UCSD-AML1 (cell line): ENCODE measurements around the gene LETM1.

Experiments used
- DNase-seq: peaks from one replicate; lab custom pipeline; 2025; ENCODE audit not compliant: unreplicated experiment; lab: John Stamatoyannopoulos, UW

Gene LETM1

DNA sequence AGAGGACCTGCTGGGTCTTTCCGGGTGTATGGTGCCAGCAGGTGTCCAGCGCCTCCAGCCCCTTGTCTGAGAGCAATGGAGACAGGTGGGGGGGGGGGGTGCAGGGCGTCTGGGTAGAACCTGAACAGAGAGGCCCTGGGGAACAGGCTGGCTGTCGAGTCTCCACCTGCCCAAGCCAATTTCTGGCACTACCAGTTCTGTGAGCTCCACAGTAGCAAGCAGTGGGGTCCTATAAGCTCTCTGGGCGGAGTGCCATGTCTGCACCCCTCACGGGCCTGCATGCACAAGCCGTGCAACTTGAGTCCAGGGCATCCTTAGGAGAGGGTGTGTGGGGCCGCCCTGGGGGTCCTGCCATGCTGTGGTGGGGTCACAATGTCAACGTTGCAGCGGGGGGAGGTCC, 72.9 kb downstream of the LETM1 start:
- no peak for DNase-seq

DNA sequence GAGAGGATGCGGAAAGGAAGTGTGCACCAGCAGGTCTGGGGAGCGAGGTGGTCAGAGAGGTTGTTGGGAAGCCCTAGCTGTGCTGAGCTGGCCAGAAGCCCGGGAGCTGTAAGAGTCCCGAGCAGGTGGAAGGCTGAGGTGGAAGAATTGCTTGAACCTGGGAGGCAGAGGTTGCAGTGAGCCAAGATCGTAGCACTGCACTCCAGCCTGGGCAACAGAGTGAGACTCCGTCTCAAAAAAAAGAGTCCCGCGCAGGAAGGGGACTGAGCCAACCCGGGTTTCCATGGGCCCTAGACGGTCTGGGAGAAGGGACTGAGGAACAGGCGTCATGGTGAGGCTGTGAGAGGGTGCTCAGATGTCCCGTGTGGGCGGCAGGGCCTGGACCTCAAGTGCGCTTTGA, 75.5 kb downstream of the LETM1 start:
- DNase-seq = no peak

DNA sequence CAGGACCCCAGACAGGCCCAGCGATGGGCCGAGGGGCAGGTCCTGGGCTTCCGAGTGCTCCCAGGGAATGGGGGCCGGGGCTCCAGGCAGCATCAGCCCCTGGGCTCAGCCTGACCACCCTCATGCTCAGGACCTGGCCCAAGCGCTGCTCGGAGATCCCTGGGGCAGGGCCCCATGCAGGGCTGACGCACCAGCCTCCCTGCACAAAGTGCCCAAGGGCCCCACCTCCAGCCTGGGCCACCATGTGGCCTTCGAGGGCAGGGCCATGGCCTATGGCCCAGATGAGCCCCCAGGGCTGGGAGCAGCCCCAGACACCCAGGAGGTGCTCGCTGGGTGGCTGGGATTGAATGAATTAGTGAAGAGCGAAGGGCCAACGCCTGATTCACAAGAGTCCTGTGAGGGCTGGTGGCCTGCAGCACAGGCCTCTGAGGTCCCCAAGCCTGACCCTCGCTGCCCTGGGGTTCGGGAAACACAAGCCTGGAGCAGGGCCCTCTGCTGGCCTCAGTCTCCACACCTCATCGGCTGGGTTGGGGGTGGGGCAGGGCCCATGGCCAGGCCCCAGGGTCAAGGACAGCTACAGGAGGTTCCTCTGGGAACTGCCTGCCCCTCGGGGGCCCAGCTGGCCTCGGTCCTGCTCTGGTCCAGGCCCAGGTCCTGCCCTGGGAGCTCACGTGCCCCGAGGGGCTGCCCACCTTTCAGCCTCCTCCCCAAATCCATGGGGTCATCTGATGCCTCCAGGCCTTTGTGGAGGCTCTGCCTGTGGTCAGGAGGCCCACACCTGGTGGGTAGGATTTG, 76.2 kb downstream of the LETM1 start:
- DNase-seq = no peak

DNA sequence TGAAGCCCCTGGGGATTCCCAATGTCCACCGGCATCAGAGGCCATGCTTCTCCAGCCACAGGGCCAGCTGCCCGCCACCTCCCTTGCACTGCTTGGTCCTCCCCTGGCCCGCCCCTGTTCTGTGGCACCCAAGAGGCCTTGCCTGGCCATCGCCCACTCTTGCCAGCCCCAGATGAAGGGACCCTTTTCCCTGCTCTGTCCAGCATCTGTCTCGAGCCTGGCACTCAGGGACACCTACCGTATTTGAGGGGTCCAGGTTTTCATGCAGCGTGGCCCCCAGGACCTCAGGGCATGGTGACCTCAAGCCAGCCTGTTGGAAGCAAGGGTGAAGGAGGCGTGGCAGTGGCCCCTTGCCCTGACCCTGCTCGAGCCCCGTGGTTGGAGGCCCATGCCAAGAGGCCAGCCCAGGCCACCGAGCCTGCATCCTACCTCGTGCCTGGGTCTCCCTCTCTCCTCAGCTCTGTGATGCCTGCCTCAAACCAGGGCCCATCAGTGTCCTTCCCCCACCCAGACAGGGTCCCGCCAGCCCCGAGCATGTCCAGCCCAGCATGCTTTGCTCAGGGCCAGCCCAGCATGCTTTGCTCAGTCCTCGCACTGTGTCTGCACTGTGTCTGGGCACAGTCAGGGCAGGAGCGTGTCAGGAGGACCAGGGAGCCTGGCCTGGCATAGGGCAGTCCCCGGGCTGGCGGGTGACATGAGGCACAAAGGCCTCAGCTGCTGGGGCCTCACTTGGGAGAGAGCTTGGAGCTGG, 77.1 kb downstream of the LETM1 start:
- no peak for DNase-seq

DNA sequence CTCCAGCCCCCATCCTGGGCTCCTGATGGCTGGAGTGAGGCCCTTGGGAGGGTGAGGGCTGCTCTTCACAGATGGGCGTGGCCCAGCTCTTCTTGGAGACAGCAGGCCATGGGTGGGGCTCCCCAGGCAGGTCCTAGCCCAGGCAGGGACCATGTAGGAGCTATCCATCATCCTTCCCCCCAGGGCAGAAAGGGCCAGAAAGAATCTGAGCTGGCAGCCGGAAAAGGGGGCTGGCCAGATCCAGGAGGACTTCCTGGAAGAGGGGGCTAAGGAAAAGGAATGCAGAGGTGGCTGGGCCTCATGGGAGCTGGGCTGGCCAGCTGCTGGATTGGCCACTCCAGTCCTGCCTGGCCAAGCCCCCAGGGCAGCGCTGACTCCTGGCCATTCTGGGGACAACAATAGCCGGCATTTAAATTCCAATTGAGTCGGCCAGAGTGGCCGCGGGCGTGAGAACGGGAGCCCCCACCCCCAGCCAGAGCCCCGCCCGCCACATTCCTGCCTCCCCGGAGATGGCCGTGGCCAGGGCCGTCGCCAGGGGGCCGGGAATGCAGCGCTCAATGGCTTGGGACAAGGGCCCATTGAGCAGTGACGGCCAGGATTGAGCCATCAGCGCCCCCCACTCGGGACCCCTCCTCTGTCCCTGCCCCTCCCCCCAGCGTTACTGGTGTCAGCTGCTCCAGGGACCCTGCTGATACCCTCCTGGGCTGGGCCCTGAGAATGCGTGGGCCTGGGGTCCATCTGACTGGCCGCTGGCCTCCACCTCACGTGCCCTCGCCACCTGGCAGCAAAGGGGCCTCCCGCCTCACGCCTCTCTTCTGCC, 77.9 kb downstream of the LETM1 start:
- DNase-seq = no peak

DNA sequence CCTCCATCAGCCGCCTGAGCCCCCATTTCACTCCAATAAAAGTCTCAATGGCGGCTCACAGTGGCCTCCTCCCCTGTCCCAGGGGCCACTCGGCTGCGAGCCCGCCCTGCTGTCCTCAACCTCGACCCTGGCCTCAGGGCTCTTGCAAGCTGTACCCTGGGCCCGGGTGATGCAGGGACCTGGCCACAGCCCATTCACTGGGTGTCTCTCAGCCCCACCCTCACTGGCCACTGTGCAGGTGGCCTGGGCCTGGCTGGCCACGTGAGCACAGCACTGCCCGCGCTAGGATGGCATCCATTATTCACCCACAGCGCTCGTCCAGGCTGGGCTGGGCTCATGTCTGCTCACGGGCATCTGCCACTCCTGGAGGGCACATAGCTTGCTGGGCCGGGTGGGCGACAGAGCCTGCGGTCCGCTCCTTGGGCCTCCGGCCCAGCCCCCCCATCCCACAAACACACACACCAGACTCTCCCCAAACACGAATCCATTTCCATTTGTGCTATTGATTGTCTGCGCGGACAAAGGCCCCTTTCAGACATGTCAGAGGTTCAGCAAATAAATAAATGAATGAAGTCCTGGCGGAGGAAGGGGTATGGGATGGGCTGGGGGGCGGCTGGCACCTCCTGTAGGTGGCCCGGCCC, 79.3 kb downstream of the LETM1 start:
- DNase-seq = no peak

DNA sequence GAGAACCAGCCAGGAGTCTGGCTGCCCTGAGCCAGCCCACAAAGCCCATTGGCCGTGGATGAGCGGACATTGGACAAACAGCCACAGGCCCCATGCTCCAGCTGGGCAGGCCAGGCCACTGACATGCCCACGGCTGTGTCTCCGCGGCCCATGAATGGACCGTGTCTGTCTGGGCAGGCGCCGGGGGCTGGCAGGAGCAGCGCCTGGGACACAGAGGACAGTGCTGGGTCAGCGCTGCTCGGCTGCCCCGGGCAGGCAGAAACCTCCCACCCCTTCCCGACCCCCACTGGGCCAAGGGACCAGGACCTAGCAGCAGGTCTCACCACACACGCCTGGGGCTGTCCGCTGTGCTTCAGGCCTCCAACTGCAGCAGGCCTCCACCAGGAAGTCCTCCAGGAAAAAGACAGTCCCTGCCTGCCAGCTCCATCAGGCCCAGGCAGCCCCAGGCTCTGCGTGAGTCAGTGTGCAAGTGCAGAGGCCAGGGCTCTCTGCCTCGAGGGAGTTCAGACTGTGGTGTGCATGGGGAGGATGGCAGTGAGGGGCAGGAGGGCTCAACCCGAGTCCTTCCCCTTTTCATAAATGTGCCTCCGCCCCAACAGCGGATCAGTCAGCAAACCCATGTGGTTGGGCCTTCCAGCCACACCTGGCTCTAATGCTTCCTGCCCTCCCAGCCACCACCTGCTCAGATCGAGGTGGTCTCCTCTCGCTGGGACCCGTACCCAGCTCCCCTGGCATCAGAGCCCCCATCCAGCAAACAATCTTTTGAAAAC, 80.0 kb downstream of the LETM1 start:
- peak; percentile 27 for DNase-seq

DNA sequence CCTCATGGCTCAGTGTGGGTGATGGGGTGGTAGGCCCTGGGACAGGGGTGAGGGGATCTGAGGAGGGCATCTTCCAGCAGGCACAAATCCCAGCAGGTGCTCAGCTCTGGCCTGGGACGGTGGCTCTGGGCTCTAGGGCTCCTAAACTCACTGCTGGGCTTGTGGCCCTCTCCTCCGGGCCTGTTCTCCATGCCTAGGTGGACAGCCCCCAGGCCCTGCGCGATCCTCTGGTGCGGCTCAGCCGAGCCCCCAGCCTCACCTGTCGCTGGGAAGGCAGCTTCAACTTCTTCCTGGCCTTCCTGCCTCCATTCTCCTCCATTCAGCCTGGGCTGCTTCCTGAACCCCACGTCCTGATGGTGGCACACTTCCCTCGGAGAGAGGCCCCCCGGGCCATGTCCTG, 82.2 kb downstream of the LETM1 start:
- DNase-seq = no peak

DNA sequence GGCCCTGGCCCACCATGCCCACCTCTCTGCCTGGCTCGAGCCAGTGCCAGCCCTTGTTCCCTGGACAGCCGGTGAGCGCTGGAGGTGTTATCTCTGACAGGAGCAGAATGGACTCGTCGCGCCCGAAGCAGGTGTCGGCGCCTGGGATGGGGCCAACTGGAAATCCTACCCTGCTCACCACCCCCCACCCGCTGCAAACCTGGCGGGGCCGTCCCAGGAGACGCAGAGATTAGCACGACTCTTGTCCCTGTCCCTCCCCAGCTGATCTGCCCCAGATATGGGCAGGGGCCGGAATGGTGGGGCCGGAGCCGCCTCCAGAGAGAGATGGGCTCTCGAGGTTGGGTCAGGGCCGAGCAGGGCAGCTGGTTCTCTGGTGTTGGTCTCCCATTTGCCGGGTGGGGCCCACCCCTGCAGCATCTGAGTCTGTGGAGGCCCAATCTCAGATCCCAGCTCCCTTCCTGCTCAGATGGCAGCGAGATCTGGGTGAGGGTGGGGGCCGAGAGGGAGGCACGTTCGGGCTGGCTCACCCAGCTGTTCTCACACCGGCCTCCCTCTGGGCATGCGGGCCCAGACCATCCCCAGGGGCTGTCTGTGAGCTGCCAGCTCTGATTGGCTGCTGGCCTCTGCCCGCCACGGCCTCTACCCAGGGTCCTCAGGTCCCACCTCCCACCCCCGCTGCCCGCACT, 83.0 kb downstream of the LETM1 start:
- no peak for DNase-seq

DNA sequence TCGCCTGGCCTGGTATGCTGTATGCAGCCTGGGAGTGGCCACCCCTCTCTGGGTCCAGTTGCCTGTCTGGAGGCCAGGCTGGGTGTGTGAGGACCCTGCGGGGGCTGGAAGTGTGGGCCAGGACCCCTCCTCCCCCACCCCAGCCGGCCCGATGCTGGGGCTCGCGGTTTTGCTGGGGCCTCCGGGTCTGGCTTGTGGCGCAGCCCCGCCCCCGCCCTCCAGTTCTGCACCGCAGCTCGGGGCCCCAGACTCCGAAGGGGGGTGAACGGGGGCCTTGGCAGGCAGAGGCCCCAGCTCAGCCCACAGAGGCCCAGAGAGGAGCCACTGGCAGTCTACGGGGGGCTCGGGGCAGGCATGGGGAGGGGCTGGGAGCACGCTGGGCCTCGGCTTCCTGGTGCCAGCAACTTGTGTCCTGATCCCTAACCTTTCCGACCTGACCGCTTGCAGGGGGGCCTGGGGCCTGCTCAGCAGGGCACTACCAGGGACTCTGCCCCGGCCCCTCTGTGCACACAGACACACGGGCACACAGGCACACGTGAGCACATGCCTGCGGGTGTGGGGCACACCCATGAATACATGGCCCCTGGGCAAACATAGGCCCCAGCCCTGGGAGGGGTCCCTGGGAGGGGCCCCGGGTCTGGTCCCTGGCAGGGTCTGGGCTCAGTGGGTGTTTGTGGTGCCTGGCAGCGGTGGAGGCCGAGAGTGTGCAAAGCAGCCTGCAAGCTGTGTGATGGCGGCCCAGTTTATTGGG, 84.2 kb downstream of the LETM1 start:
- DNase-seq = no peak

DNA sequence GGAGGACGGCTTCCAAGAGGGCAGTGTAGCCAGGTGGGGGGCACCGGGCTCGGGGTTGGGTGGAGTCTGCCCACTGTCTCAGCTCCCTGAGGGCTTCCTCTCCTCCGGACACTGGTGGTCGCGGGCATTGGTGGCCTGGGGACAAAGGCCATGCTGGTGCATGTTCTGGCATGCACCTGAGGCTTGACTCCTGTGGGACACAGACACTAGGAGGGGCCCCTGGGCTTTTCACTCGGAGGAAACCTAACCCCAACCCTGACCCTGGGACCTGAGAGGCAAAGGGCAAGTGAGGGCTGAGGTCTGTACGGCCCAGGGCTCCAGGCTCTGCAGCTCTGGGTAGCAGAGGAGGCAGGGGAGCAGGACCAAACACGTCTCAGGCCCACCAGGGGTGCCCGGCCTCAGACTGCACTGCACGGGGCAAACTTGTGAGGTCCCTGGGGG, 85.1 kb downstream of the LETM1 start:
- no peak for DNase-seq

DNA sequence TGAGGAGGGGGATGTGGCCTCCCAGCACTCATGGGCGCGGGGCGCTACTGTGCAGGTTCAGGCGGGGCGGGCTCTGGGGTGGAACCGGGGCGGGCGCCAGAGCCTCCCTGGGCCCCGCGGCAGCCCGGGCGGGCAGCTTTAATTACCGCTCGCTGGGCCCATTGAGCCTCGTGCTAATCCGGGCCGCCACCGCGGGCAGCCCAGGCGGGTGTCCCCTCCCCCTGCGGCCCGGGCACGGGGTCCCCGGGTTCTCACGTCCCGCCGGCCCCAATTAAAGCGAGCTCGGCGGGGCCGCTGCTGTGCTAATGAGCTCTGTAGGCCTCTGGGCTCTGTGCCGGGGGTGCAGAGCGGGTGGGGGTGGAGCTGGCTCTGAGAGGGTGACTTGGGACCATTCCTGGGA, 85.7 kb downstream of the LETM1 start:
- DNase-seq = no peak

DNA sequence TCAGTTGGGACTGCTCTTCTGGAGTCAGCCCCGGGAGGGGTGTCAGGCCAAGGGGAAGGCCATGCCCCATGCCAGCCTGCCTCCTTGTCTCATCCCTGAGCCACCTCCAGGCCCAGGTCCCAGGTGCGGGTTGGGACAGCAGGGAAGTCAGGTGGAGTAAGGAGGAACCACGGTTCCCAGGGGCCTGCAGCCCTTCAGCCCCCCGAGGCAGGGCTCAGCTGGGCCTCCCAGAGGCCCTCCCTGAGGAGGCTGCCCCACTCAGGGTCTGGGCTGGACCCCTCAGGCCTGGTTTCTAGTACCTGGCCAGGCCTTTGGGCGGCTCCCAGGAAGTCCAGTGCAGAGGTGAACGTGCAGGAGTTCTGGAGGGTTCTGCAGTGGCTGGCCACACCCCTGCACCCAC, 86.3 kb downstream of the LETM1 start:
- no peak for DNase-seq

DNA sequence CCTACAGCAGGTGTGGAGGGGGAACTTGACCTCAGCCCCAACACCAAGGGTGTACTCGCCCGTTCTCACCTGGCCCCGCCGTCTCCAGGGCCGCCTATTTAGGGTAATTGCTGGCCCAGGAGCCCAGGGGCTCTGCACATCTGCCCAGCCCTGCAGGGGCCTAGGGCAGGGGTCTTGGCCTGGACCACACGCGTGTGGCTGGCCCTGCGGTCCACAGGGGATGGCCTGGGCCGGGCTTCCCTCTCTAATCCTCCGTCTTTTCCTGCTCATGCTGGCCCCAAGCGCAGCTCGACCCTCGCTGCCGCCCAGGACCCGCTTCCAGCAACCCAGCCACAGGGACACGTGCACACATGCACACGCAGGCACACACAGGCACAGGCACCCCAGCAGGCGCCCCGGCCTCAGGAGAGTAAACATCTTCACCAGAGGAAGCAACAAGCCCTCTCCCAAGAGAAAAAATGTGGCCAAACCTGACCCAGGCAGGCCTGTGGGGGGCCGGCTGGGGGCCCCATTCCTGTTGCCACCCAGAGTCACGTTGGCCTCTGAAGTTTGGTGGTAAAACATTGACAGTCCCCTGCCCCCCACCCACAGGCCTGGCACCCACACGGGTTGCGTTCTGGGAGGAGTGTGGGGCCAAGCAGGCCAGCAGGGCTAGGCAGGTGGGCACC, 87.5 kb downstream of the LETM1 start:
- DNase-seq = no peak

DNA sequence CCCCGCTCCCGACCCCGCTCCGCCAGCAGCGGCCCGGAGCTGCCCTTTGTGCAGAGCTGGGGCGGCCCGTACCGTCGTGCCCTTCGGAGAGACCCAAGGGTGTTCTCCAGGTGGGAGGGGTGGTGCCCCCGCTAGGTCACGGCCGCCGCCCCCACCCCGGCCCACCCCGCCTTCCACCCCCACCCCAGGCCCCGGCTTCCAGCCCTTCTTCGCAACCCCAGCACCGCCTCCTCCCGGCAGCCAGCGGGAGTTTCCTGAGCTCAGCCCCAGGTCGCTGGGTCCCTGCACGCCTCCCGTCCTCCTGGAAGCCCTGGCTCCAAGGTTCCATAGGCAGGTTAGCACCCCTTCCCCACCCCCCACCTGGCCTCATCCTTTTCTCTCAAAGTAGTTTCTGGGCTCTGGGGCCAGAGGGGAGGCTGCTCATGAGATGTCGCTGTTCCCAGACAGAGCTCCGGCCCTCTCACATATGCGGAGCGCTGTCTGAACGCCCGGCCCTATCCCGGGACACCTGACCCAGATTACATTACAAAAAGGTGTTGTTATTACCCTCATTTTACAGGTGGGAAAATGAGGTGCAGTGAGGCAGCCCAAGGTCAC, 88.1 kb downstream of the LETM1 start:
- DNase-seq = peak; percentile 24

DNA sequence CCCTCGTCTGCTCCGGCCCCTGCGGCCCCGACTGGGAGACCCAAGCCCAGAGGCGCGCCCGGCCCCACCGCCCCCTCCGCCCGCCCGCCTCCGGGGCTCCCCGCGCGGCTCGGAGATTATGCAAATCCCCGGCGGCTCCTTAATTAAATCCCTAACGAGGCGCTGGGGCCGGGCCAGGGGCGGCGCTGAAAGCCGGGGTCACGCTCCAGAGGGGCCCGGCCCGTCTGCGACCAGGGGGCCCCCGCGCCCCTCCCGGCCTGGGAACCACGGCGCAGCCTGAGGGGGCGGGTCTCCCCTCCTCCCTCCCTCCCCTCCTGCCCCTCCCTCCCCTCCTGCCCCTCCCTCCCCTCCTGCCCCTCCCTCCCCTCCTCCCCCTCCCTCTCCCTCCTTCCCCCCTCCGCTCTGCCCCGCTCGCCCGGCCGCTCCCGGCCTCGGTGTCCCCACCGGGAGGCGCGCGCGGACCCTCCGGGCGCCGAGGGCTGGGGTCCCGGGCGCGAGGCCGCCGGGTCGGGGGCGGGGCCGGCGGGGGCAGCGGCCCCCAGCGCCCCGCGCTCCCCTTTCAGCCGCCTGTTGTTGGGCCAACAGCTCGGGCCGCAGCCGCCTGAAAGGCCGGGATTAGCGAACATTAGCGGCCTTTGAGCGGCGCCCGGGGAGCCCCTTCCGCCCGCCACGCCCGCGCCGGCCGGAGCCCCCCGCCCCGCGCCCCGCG, 88.7 kb downstream of the LETM1 start:
- DNase-seq = no peak
